ENCODE data around the gene STON2.

STON2 gene

DNA sequence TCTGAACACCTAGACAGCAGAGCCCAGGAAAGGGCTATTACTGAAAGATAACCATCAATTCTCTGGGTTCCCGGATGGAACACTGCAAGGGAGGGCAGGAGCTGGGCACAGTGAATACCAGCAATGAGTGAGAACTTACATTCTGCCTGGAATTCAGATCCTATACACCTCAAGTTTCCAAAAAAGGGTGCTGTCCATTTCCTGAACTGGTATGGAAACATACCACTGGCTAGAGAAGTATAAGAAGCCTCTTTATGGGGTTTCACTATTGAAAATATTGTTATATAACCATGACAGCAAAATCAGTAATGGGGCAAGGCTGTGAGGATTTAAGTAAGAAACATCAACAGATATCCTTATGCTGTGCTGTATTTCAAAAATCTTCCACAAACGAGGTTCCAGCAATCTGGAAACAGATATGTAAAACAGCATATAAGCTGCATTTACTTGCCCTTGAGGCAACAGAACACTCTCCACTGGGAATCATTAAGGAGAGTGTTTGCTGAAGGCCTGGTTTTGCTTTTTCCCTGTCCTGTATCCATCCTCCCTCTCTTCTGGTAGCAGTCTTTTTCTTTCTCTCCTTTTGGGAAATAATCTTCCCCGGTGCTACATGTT, 126.1 kb downstream of the STON2 start:
- H3K27me3 Mint-ChIP-seq (ENCODE audit: low read depth) = peaks cover 6% of the 10 kb centered on the region
- no peak overlapping the region for H3K4me3 Mint-ChIP-seq
- H3K9me3 Mint-ChIP-seq = no peaks in the 10 kb centered on the region
- H3K36me3 Mint-ChIP-seq (ENCODE audit: low read depth) = no peaks in the 10 kb centered on the region
- H3K27ac Mint-ChIP-seq = no peak overlapping the region
- peaks cover 4% of the 10 kb centered on the region for H3K4me1 Mint-ChIP-seq (ENCODE audit: low read depth)

DNA sequence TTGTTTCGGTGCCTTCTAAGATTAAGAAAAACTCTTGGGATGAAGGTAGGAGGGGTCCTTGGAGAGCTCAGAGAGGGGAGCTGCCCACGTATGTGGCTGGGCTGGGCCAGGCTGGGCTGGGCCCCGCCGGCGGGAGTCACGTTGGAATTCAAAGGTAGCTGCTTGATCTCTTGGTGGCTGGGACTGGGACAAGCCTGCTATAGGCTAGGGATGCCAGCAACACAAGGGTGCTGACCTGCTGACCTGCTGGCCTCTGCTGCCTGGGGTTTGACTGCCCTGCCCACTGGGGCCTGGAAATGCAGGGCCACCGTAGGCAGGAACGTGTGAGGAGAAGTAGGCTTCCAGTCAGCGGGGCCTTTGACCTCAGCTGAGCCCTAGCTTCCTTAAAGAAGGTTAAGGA, 126.6 kb downstream of the STON2 start:
- no peak overlapping the region for H3K27ac Mint-ChIP-seq
- H3K4me1 Mint-ChIP-seq (ENCODE audit: low read depth) = peaks cover 6% of the 10 kb centered on the region
- H3K4me3 Mint-ChIP-seq = no peak overlapping the region
- no peaks in the 10 kb centered on the region for H3K36me3 Mint-ChIP-seq (ENCODE audit: low read depth)
- no peaks in the 10 kb centered on the region for H3K9me3 Mint-ChIP-seq
- peaks cover 6% of the 10 kb centered on the region for H3K27me3 Mint-ChIP-seq (ENCODE audit: low read depth)

DNA sequence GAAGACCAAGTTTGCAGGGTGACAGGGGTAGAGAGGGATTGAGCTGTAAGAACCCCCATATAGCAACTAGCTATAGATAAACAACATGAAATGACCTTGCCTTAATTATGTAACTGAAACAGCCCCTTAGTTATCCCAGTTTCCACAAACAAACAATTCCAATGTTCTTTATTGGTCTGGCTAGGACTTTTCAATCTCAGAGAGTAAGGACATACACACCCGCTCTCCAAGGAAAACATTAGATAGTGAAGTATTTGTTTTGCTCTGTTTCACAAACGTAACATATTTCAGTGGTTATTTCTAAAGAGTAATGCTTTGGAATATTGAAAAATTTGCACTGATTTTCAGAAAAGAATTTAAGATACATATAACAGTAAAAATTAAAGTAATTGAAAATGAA, 127.8 kb downstream of the STON2 start:
- H3K4me1 Mint-ChIP-seq (ENCODE audit: low read depth) = peaks cover 16% of the 10 kb centered on the region
- H3K27me3 Mint-ChIP-seq (ENCODE audit: low read depth) = peaks cover 6% of the 10 kb centered on the region
- H3K9me3 Mint-ChIP-seq = no peaks in the 10 kb centered on the region
- no peaks in the 10 kb centered on the region for H3K36me3 Mint-ChIP-seq (ENCODE audit: low read depth)
- H3K4me3 Mint-ChIP-seq = no peak overlapping the region
- no peak overlapping the region for H3K27ac Mint-ChIP-seq

- Mint-ChIP-seq H3K4me1 (ENCODE audit: low read depth) (peaks cover 14% of the 10 kb centered on the region), H3K27ac (no peak overlapping the region), H3K36me3 (ENCODE audit: low read depth) (no peaks in the 10 kb centered on the region), H3K27me3 (ENCODE audit: low read depth) (peaks cover 19% of the 10 kb centered on the region), H3K9me3 (no peaks in the 10 kb centered on the region), H3K4me3 (no peak overlapping the region)
Observed at GRCh38 chr14:81269979-81270375, 130.1 kb downstream of the STON2 start.

- H3K27ac Mint-ChIP-seq = no peak overlapping the region
- H3K4me3 Mint-ChIP-seq = no peak overlapping the region
- peaks cover 14% of the 10 kb centered on the region for H3K4me1 Mint-ChIP-seq (ENCODE audit: low read depth)
- peaks cover 23% of the 10 kb centered on the region for H3K27me3 Mint-ChIP-seq (ENCODE audit: low read depth)
- no peaks in the 10 kb centered on the region for H3K36me3 Mint-ChIP-seq (ENCODE audit: low read depth)
- H3K9me3 Mint-ChIP-seq = no peaks in the 10 kb centered on the region
Observed at GRCh38 chr14:81269100-81269978, 130.8 kb downstream of the STON2 start.

DNA sequence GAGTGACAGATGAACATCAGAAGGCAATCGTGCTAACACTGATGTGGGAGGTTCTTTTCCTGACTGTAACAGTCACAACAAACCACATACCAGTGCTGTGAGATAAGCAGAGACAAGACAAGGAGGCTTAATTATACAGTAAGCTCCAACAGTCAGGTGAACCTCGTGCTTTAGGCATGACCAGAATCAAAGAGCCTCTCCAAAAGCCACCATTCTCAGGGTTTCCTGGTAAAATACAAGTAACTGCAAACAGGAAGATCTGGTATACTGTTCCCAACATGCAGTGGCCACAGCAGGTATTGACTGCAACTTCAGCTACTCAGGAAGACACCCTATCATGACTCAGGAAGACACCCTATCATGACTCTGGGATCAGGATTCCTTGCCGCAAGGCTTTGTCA, 132.1 kb downstream of the STON2 start:
- peaks cover 14% of the 10 kb centered on the region for H3K4me1 Mint-ChIP-seq (ENCODE audit: low read depth)
- no peaks in the 10 kb centered on the region for H3K36me3 Mint-ChIP-seq (ENCODE audit: low read depth)
- no peak overlapping the region for H3K4me3 Mint-ChIP-seq
- H3K27ac Mint-ChIP-seq = no peak overlapping the region
- peaks cover 27% of the 10 kb centered on the region for H3K27me3 Mint-ChIP-seq (ENCODE audit: low read depth)
- H3K9me3 Mint-ChIP-seq = no peaks in the 10 kb centered on the region

DNA sequence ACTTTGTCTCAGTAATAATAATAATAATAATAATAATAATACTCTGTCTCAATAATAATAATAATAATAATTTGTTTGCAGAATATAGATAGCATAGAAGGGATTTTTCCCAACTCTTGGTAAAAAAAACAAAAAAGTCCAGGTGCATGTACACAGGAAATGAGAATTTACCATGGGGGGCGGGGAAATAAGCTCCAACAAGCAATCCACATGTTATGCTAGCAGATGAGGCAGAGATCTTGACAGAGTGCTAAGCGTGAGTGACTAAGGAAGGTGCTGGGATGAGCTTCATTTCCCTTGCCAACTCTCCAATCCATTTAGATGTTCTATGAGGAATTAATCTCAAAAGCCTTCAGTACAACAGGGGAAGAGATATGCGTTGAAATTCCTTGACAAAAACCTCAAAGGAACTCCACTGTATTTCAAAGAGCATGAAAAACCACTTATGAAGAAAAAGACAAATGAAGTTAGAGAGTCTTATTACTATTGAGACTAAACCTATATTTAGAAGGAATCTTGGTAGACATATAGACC, 134.4 kb downstream of the STON2 start:
- Mint-ChIP-seq H3K4me3 (no peak overlapping the region), H3K27ac (no peak overlapping the region), H3K27me3 (ENCODE audit: low read depth) (peaks cover 40% of the 10 kb centered on the region), H3K4me1 (ENCODE audit: low read depth) (peaks cover 14% of the 10 kb centered on the region), H3K36me3 (ENCODE audit: low read depth) (no peaks in the 10 kb centered on the region), H3K9me3 (no peaks in the 10 kb centered on the region)

- Mint-ChIP-seq H3K9me3 (no peaks in the 10 kb centered on the region), H3K4me1 (ENCODE audit: low read depth) (peaks cover 14% of the 10 kb centered on the region), H3K4me3 (no peak overlapping the region), H3K27me3 (ENCODE audit: low read depth) (peaks cover 38% of the 10 kb centered on the region), H3K36me3 (ENCODE audit: low read depth) (no peaks in the 10 kb centered on the region), H3K27ac (no peak overlapping the region)
Observed at GRCh38 chr14:81264671-81265070, 135.5 kb downstream of the STON2 start.

GRCh38 chr14:81263777-81264410, 136.2 kb downstream of the STON2 start:
- H3K36me3 Mint-ChIP-seq (ENCODE audit: low read depth) = no peaks in the 10 kb centered on the region
- H3K27ac Mint-ChIP-seq = no peak overlapping the region
- H3K4me1 Mint-ChIP-seq (ENCODE audit: low read depth) = peaks cover 12% of the 10 kb centered on the region
- no peaks in the 10 kb centered on the region for H3K9me3 Mint-ChIP-seq
- H3K27me3 Mint-ChIP-seq (ENCODE audit: low read depth) = peaks cover 34% of the 10 kb centered on the region
- no peak overlapping the region for H3K4me3 Mint-ChIP-seq

GRCh38 chr14:81261176-81261575, 138.9 kb downstream of the STON2 start:
- no peaks in the 10 kb centered on the region for H3K9me3 Mint-ChIP-seq
- H3K27ac Mint-ChIP-seq = no peak overlapping the region
- no peaks in the 10 kb centered on the region for H3K4me1 Mint-ChIP-seq (ENCODE audit: low read depth)
- no peak overlapping the region for H3K4me3 Mint-ChIP-seq
- peaks cover 24% of the 10 kb centered on the region for H3K27me3 Mint-ChIP-seq (ENCODE audit: low read depth)
- H3K36me3 Mint-ChIP-seq (ENCODE audit: low read depth) = no peaks in the 10 kb centered on the region

- H3K9me3 Mint-ChIP-seq = no peaks in the 10 kb centered on the region
- no peaks in the 10 kb centered on the region for H3K36me3 Mint-ChIP-seq (ENCODE audit: low read depth)
- H3K4me1 Mint-ChIP-seq (ENCODE audit: low read depth) = no peaks in the 10 kb centered on the region
- H3K4me3 Mint-ChIP-seq = no peak overlapping the region
- peaks cover 23% of the 10 kb centered on the region for H3K27me3 Mint-ChIP-seq (ENCODE audit: low read depth)
- H3K27ac Mint-ChIP-seq = no peak overlapping the region
Observed at GRCh38 chr14:81260732-81261131, 139.4 kb downstream of the STON2 start.

DNA sequence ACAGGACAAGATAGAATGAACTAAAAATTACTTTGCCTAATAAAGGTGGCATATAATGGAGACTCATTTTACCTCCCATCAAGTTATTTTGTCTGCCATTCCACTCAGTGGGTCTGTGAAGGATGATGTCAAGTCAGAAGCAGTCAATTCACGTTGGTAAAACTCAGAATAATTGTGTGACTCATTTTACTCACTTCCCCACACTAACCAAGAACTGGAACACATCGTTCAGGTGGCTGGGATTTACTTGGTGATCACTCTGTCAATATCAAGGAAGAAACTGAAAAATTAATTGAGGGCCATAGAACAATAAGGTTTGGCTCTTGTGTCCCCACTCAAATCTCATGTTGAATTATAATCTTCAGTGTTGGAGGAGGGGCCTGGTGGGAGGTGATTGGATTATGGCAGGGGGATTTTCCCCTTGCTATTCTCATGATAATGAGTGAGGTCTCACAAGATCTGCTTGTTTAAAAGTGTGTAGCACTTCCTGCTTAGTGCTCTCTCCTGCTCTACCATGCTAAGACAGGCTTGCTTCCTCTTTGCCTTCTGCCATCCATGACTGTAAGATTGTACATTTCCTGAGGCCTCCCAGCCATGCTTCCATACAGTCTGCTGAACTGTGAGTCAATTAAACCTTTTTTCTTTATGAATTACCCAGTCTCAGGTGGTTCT, 143.7 kb downstream of the STON2 start:
- Mint-ChIP-seq H3K27ac (no peak overlapping the region), H3K9me3 (no peaks in the 10 kb centered on the region), H3K36me3 (ENCODE audit: low read depth) (no peaks in the 10 kb centered on the region), H3K4me3 (no peak overlapping the region), H3K4me1 (ENCODE audit: low read depth) (no peaks in the 10 kb centered on the region), H3K27me3 (ENCODE audit: low read depth) (peaks cover 7% of the 10 kb centered on the region)

DNA sequence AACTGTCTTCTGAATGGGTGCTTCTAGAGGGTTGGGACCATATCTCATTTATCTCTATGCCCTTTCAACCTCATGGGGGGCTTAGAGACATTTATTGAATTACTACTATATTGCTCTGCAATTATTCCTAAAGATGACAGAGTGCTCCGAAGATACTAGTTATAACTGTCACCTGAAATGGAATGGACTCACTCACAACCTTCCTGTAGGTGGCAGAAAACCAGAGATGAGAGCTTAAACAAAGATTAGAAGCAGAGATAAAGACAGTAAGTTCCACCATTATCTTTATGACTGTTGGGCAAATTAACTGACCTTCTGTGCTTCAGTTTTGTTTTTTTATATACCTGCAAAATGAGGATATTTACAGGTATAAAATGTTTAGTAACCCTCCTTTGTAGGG, 147.8 kb downstream of the STON2 start:
- Mint-ChIP-seq H3K4me3 (no peak overlapping the region), H3K27me3 (ENCODE audit: low read depth) (peaks cover 7% of the 10 kb centered on the region), H3K36me3 (ENCODE audit: low read depth) (no peaks in the 10 kb centered on the region), H3K4me1 (ENCODE audit: low read depth) (no peaks in the 10 kb centered on the region), H3K27ac (no peak overlapping the region), H3K9me3 (no peaks in the 10 kb centered on the region)

GRCh38 chr14:81247271-81247766, 152.8 kb downstream of the STON2 start:
- Mint-ChIP-seq H3K36me3 (ENCODE audit: low read depth) (peaks cover 2% of the 10 kb centered on the region), H3K4me3 (no peak overlapping the region), H3K9me3 (peaks cover 17% of the 10 kb centered on the region), H3K27me3 (ENCODE audit: low read depth) (no peaks in the 10 kb centered on the region), H3K4me1 (ENCODE audit: low read depth) (no peaks in the 10 kb centered on the region), H3K27ac (no peak overlapping the region)
